HepG2 (cell line): ENCODE data around the gene SLC1A2. TPM values are rescaled to one million over a fixed set of nuclear protein-coding genes. Genes with fewer than 3 reads are reported as not detected.

Experiments used
- ATF4 ChIP-seq, 2 experiments: fragments of 450-650 bp in 1 of 2; sonication (generic) in 1 of 2; formaldehyde crosslinking; IDR thresholded peaks; 2 replicates each; pipeline versions ENCODE4 v1.5.0 to v1.8.0; 2020 to 2022; ENCODE audit warnings: mild to moderate bottlenecking in 1 of 2, missing genetic modification reagents in 1 of 2
- CEBPG ChIP-seq: IDR thresholded peaks from 2 replicates; pipeline ENCODE4 v1.6.1; 2016
- EEA1 ChIP-seq: sonication (generic); formaldehyde crosslinking; IDR thresholded peaks from 2 replicates; pipeline ENCODE4 v1.5.1; 2020; ENCODE audit warnings: mild to moderate bottlenecking, missing genetic modification reagents, borderline replicate concordance
- GMEB2 ChIP-seq: IDR thresholded peaks from 2 replicates; pipeline ENCODE4 v1.6.1; 2016; ENCODE audit warnings: missing biosample characterization, missing genetic modification reagents, low read depth
- HMGXB3 ChIP-seq: sonication (generic); formaldehyde crosslinking; IDR thresholded peaks from 2 replicates; pipeline ENCODE4 v1.4.0; 2020; ENCODE audit warnings: missing genetic modification reagents, borderline replicate concordance
- HOXA5 ChIP-seq: sonication (generic); formaldehyde crosslinking; IDR thresholded peaks from 2 replicates; pipeline ENCODE4 v1.4.0; 2020; ENCODE audit warnings: missing genetic modification reagents
- RARA ChIP-seq: IDR thresholded peaks from 2 replicates; pipeline ENCODE4 v1.6.1; 2016; ENCODE audit warnings: missing genetic modification reagents, missing compliant biosample characterization
- SIX1 ChIP-seq: sonication (generic); formaldehyde crosslinking; IDR thresholded peaks from 2 replicates; pipeline ENCODE4 v1.4.0; 2020; ENCODE audit warnings: missing genetic modification reagents, borderline replicate concordance
- SOX6 ChIP-seq, 2 experiments: fragments of 450-650 bp in 1 of 2; sonication (generic) in 1 of 2; formaldehyde crosslinking in 1 of 2; IDR thresholded peaks; 2 replicates each; pipeline versions ENCODE4 v1.4.0 to v1.6.1; 2017 to 2020; ENCODE audit warnings: antibody characterized with exemption in 1 of 2, mild to moderate bottlenecking in 1 of 2, missing genetic modification reagents in 1 of 2
- TCF12 ChIP-seq, 2 experiments: fragments of 450-650 bp in 1 of 2; sonication (generic) in 1 of 2; formaldehyde crosslinking in 1 of 2; IDR thresholded peaks; 2 replicates each; pipeline versions ENCODE4 v1.6.1 to v1.8.0; 2017 to 2022; ENCODE audit warnings: antibody characterized with exemption in 1 of 2, mild to moderate bottlenecking in 1 of 2, missing genetic modification reagents in 1 of 2, moderate library complexity in 1 of 2
- TERF1 ChIP-seq: sonication (generic); formaldehyde crosslinking; IDR thresholded peaks from 2 replicates; pipeline ENCODE4 v1.8.0; 2022; ENCODE audit warnings: mild to moderate bottlenecking, missing genetic modification reagents, moderate library complexity
- ZBTB1 ChIP-seq: sonication (generic); formaldehyde crosslinking; IDR thresholded peaks from 2 replicates; pipeline ENCODE4 v1.4.0; 2020; ENCODE audit warnings: missing genetic modification reagents, borderline replicate concordance
- ZMYM2 ChIP-seq: sonication (generic); formaldehyde crosslinking; IDR thresholded peaks from 2 replicates; pipeline ENCODE4 v1.8.0; 2022; ENCODE audit warnings: mild to moderate bottlenecking, missing genetic modification reagents
- ZMYM4 ChIP-seq: sonication (generic); formaldehyde crosslinking; IDR thresholded peaks from 2 replicates; pipeline ENCODE4 v1.8.1; 2023; ENCODE audit warnings: mild to moderate bottlenecking, missing genetic modification reagents
- ZNF580 ChIP-seq: IDR thresholded peaks from 2 replicates; pipeline ENCODE4 v1.6.1; 2016; ENCODE audit warnings: low read depth, borderline replicate concordance
- polyA plus RNA-seq, 8 experiments: library from polyadenylated mRNA; depleted of rRNA in 3 of 8; stranded (reverse) in 7 of 8; unstranded in 1 of 8; fragments of >200 nt; fragmentation: Illumina TruSeq in 4 of 8; extraction: Trizol in 4 of 8; gene quantifications; 2 replicates each; pipeline versions ENCODE4 v1.2.1 to v1.2.3, GENCODE V29; 2011 to 2016; ENCODE audit warnings: low read depth in 4 of 8, missing spikeins in 1 of 8, mixed read lengths in 1 of 8; ENCODE audit not compliant: insufficient read depth in 1 of 8
- total RNA-seq, 5 experiments: library from RNA; depleted of rRNA; stranded (reverse); fragments of >200 nt; fragmentation: Illumina TruSeq; extraction: Trizol; gene quantifications; 2 replicates each; pipeline ENCODE4 v1.2.3, GENCODE V29; 2016; ENCODE audit warnings: low read depth in 1 of 5

The SLC1A2 gene
- total and polyA plus RNA-seq, 2 of the 13 experiments (the other 11 are each of a cell fraction or from before 2014, with no cell fraction given), result 23.2 to 43.2 TPM

GRCh38 chr11:35340715-35341114 lies 78.6 kb downstream of the SLC1A2 start (continued):
- TF ChIP-seq GMEB2, result no peak
- TF ChIP-seq ZMYM4, result peak; percentile 66; the same call in 1 of the 2 replicates
- peak; percentile 63; the same call in 1 of the 2 replicates for TF ChIP-seq ZNF580 (CRISPR knock-in tag)
- TF ChIP-seq HMGXB3, result 0 out of 2 replicates have a peak, but pooled peaks have one; percentile 28
- peak; percentile 19; the same call in 1 of the 2 replicates for TF ChIP-seq SIX1
- TF ChIP-seq TERF1, result no peak
- TF ChIP-seq ZMYM2 (CRISPR knock-in tag), result peak; percentile 88
- no peak for TF ChIP-seq EEA1 (CRISPR knock-in tag)
- no peak for TF ChIP-seq SOX6 (IDR thresholded peaks at IDR 0.05)
- peak; percentile 89 for TF ChIP-seq SOX6 (CRISPR knock-in tag; IDR thresholded peaks at IDR 0.05)
- no peak for TF ChIP-seq TCF12 (IDR thresholded peaks at IDR 0.05)
- TF ChIP-seq TCF12 (CRISPR knock-in tag; IDR thresholded peaks at IDR 0.05), result 0 out of 2 replicates have a peak, but pooled peaks have one; percentile 28
- TF ChIP-seq RARA, result peak; percentile 97
- TF ChIP-seq ATF4 (CRISPR knock-in tag; IDR thresholded peaks at IDR 0.05), result peak in 1 of 2 experiments; percentile 34; a peak in 1 of 4 replicates
- TF ChIP-seq CEBPG (CRISPR knock-in tag), result peak; percentile 34
- no peak for TF ChIP-seq ZBTB1 (CRISPR knock-in tag)
- peak; percentile 58; the same call in 1 of the 2 replicates for TF ChIP-seq HOXA5 (CRISPR knock-in tag)
